Astrocyte (in vitro differentiated cells and primary cell): ENCODE measurements around the gene ANKRD11. TPM values are rescaled to one million over a fixed set of nuclear protein-coding genes. Genes with fewer than 3 reads are reported as not detected.

ENCODE experiments used
- DNase-seq: peaks from one replicate; pipeline ENCODE4 v3.0.0-alpha.2; 2010; ENCODE audit warnings: low read depth
- FAIRE-seq: peaks from 2 replicates; lab custom pipeline; 2011; peaks lifted over from hg19 to GRCh38; lab: Jason Lieb, UNC
- H2AFZ ChIP-seq: 2 replicates; pipeline ENCODE4 v1.6.0; 2012; ENCODE audit warnings: low read depth, low read length, inconsistent platforms
- H3K27ac ChIP-seq: 2 replicates; pipeline ENCODE4 v1.5.1; 2011; ENCODE audit warnings: low read depth, low read length, inconsistent platforms
- H3K27me3 ChIP-seq: 2 replicates; pipeline ENCODE4 v1.6.0; 2011; ENCODE audit warnings: low read length, inconsistent platforms; ENCODE audit not compliant: insufficient read depth
- H3K36me3 ChIP-seq: 2 replicates; pipeline ENCODE4 v1.5.1; 2011; ENCODE audit warnings: low read length, inconsistent platforms; ENCODE audit not compliant: insufficient read depth
- H3K4me1 ChIP-seq: 2 replicates; pipeline ENCODE4 v1.5.1; 2011; ENCODE audit warnings: low read length, inconsistent platforms; ENCODE audit not compliant: insufficient read depth
- H3K4me2 ChIP-seq: 2 replicates; pipeline ENCODE4 v1.6.0; 2012; ENCODE audit warnings: low read length, inconsistent platforms
- H3K4me3 ChIP-seq: 2 replicates; pipeline ENCODE4 v1.5.1; 2011; ENCODE audit warnings: low read depth, mild to moderate bottlenecking, low read length, inconsistent platforms; ENCODE audit not compliant: insufficient read depth
- H3K79me2 ChIP-seq: 2 replicates; pipeline ENCODE4 v1.6.0; 2012; ENCODE audit warnings: mild to moderate bottlenecking, low read length, inconsistent platforms; ENCODE audit not compliant: insufficient read depth
- H3K9ac ChIP-seq: 2 replicates; pipeline ENCODE4 v1.6.0; 2012; ENCODE audit warnings: mild to moderate bottlenecking, low read length, inconsistent platforms
- H3K9me3 ChIP-seq: 2 replicates; pipeline ENCODE4 v1.5.1; 2012; ENCODE audit warnings: low read depth, mild to moderate bottlenecking, low read length, inconsistent platforms; ENCODE audit not compliant: insufficient read depth
- H4K20me1 ChIP-seq: 2 replicates; pipeline ENCODE4 v1.6.0; 2012; ENCODE audit warnings: low read length, inconsistent platforms; ENCODE audit not compliant: insufficient read depth
- H3K27ac Mint-ChIP-seq: one replicate; pipeline ENCODE4 v1.8.0; 2021; ENCODE audit warnings: mild to moderate bottlenecking, mixed read lengths; ENCODE audit not compliant: unreplicated experiment
- H3K27me3 Mint-ChIP-seq: one replicate; pipeline ENCODE4 v1.8.0; 2021; ENCODE audit warnings: low read depth, mixed read lengths; ENCODE audit not compliant: unreplicated experiment
- H3K36me3 Mint-ChIP-seq: one replicate; pipeline ENCODE4 v1.8.0; 2021; ENCODE audit warnings: low read depth, mixed read lengths; ENCODE audit not compliant: unreplicated experiment
- H3K4me1 Mint-ChIP-seq: one replicate; pipeline ENCODE4 v1.8.0; 2021; ENCODE audit warnings: low read depth, mixed read lengths; ENCODE audit not compliant: unreplicated experiment
- H3K4me3 Mint-ChIP-seq: one replicate; pipeline ENCODE4 v1.8.0; 2021; ENCODE audit warnings: mild to moderate bottlenecking, moderate library complexity, mixed read lengths; ENCODE audit not compliant: unreplicated experiment
- H3K9me3 Mint-ChIP-seq: one replicate; pipeline ENCODE4 v1.8.0; 2021; ENCODE audit warnings: mild to moderate bottlenecking, mixed read lengths; ENCODE audit not compliant: unreplicated experiment
- CTCF ChIP-seq: IDR thresholded peaks from 2 replicates; pipeline ENCODE4 v1.5.1; 2011; ENCODE audit warnings: low read depth, mild to moderate bottlenecking, inconsistent platforms, low read length, moderate library complexity; ENCODE audit not compliant: insufficient read depth
- EZH2 ChIP-seq: IDR thresholded peaks from 2 replicates; pipeline ENCODE4 v1.6.1; 2012; ENCODE audit warnings: mild to moderate bottlenecking, low read length, inconsistent platforms; ENCODE audit not compliant: insufficient read depth
- total RNA-seq: library from RNA; stranded (reverse); gene quantifications from 2 replicates; pipeline ENCODE4 v1.2.1, GENCODE V29; 2021

The ANKRD11 gene
- total RNA-seq, 1 donor from 2014 or later: 213 TPM

GRCh38 chr16:89322321-89323119 is 167.8 kb downstream of the ANKRD11 start:
- peak; percentile 65 for DNase-seq
- H3K36me3 Mint-ChIP-seq: peaks cover 9% of the 10 kb centered on the region
- Histone ChIP-seq H3K79me2 (peaks cover 91% of the 10 kb centered on the region), H3K4me1 (peaks cover 86% of the 10 kb centered on the region), H3K27me3 (no peaks in the 10 kb centered on the region), H3K36me3 (no peaks in the 10 kb centered on the region), H2AFZ (no peak overlapping the region), H3K27ac (peak overlapping the region; percentile 62), H3K9me3 (no peaks in the 10 kb centered on the region), H4K20me1 (peaks cover 6% of the 10 kb centered on the region), H3K9ac (peak overlapping the region; percentile 25), H3K4me2 (peak overlapping the region; percentile 23), H3K4me3 (no peak overlapping the region)
- peaks cover 89% of the 10 kb centered on the region for H3K4me1 Mint-ChIP-seq
- FAIRE-seq: no peak
- peak overlapping the region; percentile 70 for H3K27ac Mint-ChIP-seq
- H3K27me3 Mint-ChIP-seq: no peaks in the 10 kb centered on the region
- H3K9me3 Mint-ChIP-seq: no peaks in the 10 kb centered on the region
- TF ChIP-seq EZH2 (no peak), CTCF (no peak)
- peak overlapping the region; percentile 35 for H3K4me3 Mint-ChIP-seq

GRCh38 chr16:89320782-89321501 is 169.4 kb downstream of the ANKRD11 start:
- Mint-ChIP-seq H3K27me3 (no peaks in the 10 kb centered on the region), H3K4me3 (no peak overlapping the region), H3K27ac (peak overlapping the region; percentile 72), H3K36me3 (peaks cover 19% of the 10 kb centered on the region), H3K4me1 (peaks cover 90% of the 10 kb centered on the region), H3K9me3 (no peaks in the 10 kb centered on the region)
- DNase-seq (peak; percentile 69), FAIRE-seq (no peak)
- TF ChIP-seq EZH2: no peak
- TF ChIP-seq CTCF: no peak
- no peaks in the 10 kb centered on the region for H3K27me3 ChIP-seq
- H3K9ac ChIP-seq: peak overlapping the region; percentile 76
- H3K27ac ChIP-seq: peak overlapping the region; percentile 94
- no peak overlapping the region for H2AFZ ChIP-seq
- H3K4me2 ChIP-seq: peak overlapping the region; percentile 83
- peaks cover 88% of the 10 kb centered on the region for H3K4me1 ChIP-seq
- H4K20me1 ChIP-seq: peaks cover 7% of the 10 kb centered on the region
- H3K36me3 ChIP-seq: no peaks in the 10 kb centered on the region
- H3K79me2 ChIP-seq: peaks cover 86% of the 10 kb centered on the region
- H3K4me3 ChIP-seq: peak overlapping the region; percentile 37
- no peaks in the 10 kb centered on the region for H3K9me3 ChIP-seq
